MM.1S (cell line): Measurements from ENCODE around the gene ADGRV1.
A peak's percentile ranks its signal among the peaks of the same experiment; 100 is the strongest.

Experiments
- DNase-seq: peaks from one replicate; pipeline ENCODE4 v3.0.0-alpha.2; 2015
- H2AFZ ChIP-seq: fragments of 300-600 bp; sonication (generic); 2 replicates; pipeline ENCODE4 v1.6.0; 2016; ENCODE audit warnings: antibody characterized with exemption, low read length
- H3F3A ChIP-seq: fragments of 300-600 bp; sonication (generic); 2 replicates; pipeline ENCODE4 v1.6.1; 2016; ENCODE audit warnings: mild to moderate bottlenecking, antibody characterized with exemption, low read length, moderate library complexity, mixed read lengths; ENCODE audit not compliant: insufficient read depth
- H3K27ac ChIP-seq: fragments of 300-600 bp; sonication (generic); 2 replicates; pipeline ENCODE4 v1.5.1; 2016; ENCODE audit warnings: mild to moderate bottlenecking, low read length
- H3K27me3 ChIP-seq: fragments of 300-600 bp; sonication (generic); replicated peaks from 2 replicates; pipeline ENCODE4 v1.6.0; 2016; ENCODE audit warnings: low read length; ENCODE audit not compliant: insufficient read depth
- H3K36me3 ChIP-seq: fragments of 300-600 bp; sonication (generic); replicated peaks from 2 replicates; pipeline ENCODE4 v1.6.1; 2016; ENCODE audit warnings: mild to moderate bottlenecking, low read length, mixed read lengths; ENCODE audit not compliant: insufficient read depth
- H3K4me1 ChIP-seq: fragments of 300-600 bp; sonication (generic); 2 replicates; pipeline ENCODE4 v1.6.1; 2016; ENCODE audit warnings: low read length, mixed read lengths
- H3K4me2 ChIP-seq: fragments of 300-600 bp; sonication (generic); 2 replicates; pipeline ENCODE4 v1.6.0; 2016; ENCODE audit warnings: low read depth, low read length
- H3K4me3 ChIP-seq: fragments of 300-600 bp; sonication (generic); 2 replicates; pipeline ENCODE4 v1.5.1; 2016; ENCODE audit warnings: low read length, mixed read lengths
- H3K79me2 ChIP-seq: fragments of 300-600 bp; sonication (generic); 2 replicates; pipeline ENCODE4 v1.6.1; 2016; ENCODE audit warnings: mixed run types, low read length, mixed read lengths
- H3K9ac ChIP-seq: fragments of 300-600 bp; sonication (generic); 2 replicates; pipeline ENCODE4 v1.6.1; 2016; ENCODE audit warnings: low read length, mixed read lengths
- H3K9me2 ChIP-seq: fragments of 300-600 bp; sonication (generic); replicated peaks from 2 replicates; pipeline ENCODE4 v1.6.1; 2016; ENCODE audit warnings: mild to moderate bottlenecking, low read length, mixed read lengths; ENCODE audit not compliant: insufficient read depth
- H3K9me3 ChIP-seq: fragments of 300-600 bp; sonication (generic); replicated peaks from 2 replicates; pipeline ENCODE4 v1.6.1; 2016; ENCODE audit warnings: mild to moderate bottlenecking, low read length, mixed read lengths; ENCODE audit not compliant: insufficient read depth
- H4K20me1 ChIP-seq: fragments of 300-600 bp; sonication (generic); 2 replicates; pipeline ENCODE4 v1.6.1; 2016; ENCODE audit warnings: mild to moderate bottlenecking, low read length, moderate library complexity, mixed read lengths; ENCODE audit not compliant: insufficient read depth
- EZH2 ChIP-seq: fragments of 300-600 bp; sonication (generic); optimal IDR thresholded peaks from 2 replicates; pipeline ENCODE3; 2017; ENCODE audit warnings: low read depth, mild to moderate bottlenecking, antibody characterized with exemption, low read length, mixed read lengths
- EZH2phosphoT487 ChIP-seq: fragments of 300-600 bp; sonication (generic); IDR thresholded peaks from 2 replicates; pipeline ENCODE4 v1.6.1; 2018; ENCODE audit warnings: antibody characterized with exemption, low read length
- TF ChIP-seq, protein P1 (sequence below): fragments of 300-600 bp; sonication (generic); IDR thresholded peaks from 2 replicates; pipeline ENCODE4 v1.5.1; 2016; ENCODE audit warnings: antibody characterized with exemption, low read length, mixed read lengths

Gene ADGRV1

DNA sequence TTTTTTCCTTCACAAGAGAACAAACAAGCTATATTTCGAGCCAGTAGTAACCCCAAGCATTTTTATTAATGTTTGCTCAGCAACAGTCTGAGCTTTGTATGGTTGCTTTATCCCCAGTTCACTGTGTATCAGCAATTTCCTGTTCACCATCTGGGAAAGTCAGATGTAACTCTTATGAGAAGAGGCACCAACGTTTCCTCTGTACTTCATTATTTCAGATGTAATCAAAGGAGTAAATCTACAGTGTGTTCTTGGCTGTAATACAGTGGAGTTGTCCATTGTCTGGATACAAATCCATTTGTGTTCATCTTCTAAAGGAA lies 484.3 kb downstream of the ADGRV1 start:
- no peak overlapping the region for H2AFZ ChIP-seq
- H3K9me2 ChIP-seq: no peaks in the 10 kb centered on the region
- H3K4me2 ChIP-seq: no peak overlapping the region
- DNase-seq: peak; percentile 32
- H3K27me3 ChIP-seq: no peaks in the 10 kb centered on the region
- no peaks in the 10 kb centered on the region for H3K36me3 ChIP-seq
- H3K9me3 ChIP-seq: no peaks in the 10 kb centered on the region
- no peaks in the 10 kb centered on the region for H3K4me1 ChIP-seq
- no peak overlapping the region for H3K9ac ChIP-seq
- H3F3A ChIP-seq: no peaks in the 10 kb centered on the region
- H3K79me2 ChIP-seq: no peaks in the 10 kb centered on the region
- TF ChIP-seq, protein P1, sequence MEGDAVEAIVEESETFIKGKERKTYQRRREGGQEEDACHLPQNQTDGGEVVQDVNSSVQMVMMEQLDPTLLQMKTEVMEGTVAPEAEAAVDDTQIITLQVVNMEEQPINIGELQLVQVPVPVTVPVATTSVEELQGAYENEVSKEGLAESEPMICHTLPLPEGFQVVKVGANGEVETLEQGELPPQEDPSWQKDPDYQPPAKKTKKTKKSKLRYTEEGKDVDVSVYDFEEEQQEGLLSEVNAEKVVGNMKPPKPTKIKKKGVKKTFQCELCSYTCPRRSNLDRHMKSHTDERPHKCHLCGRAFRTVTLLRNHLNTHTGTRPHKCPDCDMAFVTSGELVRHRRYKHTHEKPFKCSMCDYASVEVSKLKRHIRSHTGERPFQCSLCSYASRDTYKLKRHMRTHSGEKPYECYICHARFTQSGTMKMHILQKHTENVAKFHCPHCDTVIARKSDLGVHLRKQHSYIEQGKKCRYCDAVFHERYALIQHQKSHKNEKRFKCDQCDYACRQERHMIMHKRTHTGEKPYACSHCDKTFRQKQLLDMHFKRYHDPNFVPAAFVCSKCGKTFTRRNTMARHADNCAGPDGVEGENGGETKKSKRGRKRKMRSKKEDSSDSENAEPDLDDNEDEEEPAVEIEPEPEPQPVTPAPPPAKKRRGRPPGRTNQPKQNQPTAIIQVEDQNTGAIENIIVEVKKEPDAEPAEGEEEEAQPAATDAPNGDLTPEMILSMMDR: no peak
- TF ChIP-seq EZH2phosphoT487 (no peak), EZH2 (no peak)
- no peaks in the 10 kb centered on the region for H4K20me1 ChIP-seq
- no peak overlapping the region for H3K4me3 ChIP-seq
- no peak overlapping the region for H3K27ac ChIP-seq

DNA sequence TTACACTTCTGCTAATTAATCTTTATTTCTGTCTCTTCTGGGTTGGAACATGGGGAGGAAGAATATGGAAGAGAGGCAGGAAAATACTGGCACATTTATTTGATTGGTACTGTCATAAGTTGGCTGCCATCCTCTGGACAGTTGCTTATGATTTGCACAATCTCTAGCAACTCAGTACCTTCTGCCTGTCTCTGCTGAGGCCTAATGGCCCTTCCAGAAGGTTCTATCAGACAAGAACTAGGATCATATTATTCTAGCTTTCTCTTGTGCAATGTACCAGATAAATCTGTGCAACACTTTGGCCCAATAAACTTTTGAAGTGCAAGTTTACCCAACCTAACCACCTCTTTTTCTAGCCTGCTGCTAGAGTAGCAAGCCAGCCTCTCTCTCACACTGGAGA lies 489.5 kb downstream of the ADGRV1 start:
- Histone ChIP-seq H3F3A (no peaks in the 10 kb centered on the region), H3K9me3 (no peaks in the 10 kb centered on the region), H3K9ac (no peak overlapping the region), H3K79me2 (no peaks in the 10 kb centered on the region), H4K20me1 (no peaks in the 10 kb centered on the region), H3K4me1 (no peaks in the 10 kb centered on the region), H3K4me3 (no peak overlapping the region), H3K9me2 (no peaks in the 10 kb centered on the region), H2AFZ (no peak overlapping the region), H3K27ac (no peak overlapping the region), H3K4me2 (no peak overlapping the region), H3K36me3 (no peaks in the 10 kb centered on the region), H3K27me3 (no peaks in the 10 kb centered on the region)
- DNase-seq: no peak
- TF ChIP-seq EZH2phosphoT487 (no peak), EZH2 (no peak)
- TF ChIP-seq, protein P1: no peak

DNA sequence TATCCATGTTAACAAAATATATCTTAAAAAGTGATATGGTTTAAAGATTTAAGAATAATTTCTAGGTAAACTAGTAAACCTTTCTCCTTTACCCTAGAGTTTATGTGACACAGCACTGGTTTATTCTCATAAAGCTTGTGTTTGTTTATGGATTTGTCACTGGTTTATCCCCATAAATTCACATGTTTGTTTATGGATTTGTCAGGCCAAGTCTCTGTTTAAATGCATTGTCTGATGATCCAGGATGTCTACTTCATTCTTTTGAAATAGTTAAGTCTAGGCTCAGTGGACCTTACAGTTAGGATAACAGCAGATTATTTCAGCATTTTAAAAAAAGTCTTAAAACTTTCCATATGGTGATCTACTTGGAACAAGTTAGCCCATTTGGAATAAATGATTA lies 490.5 kb downstream of the ADGRV1 start:
- H3K27me3 ChIP-seq: no peaks in the 10 kb centered on the region
- H4K20me1 ChIP-seq: no peaks in the 10 kb centered on the region
- H3K27ac ChIP-seq: no peak overlapping the region
- DNase-seq: no peak
- no peak overlapping the region for H3K4me3 ChIP-seq
- H3K9me3 ChIP-seq: no peaks in the 10 kb centered on the region
- no peaks in the 10 kb centered on the region for H3K9me2 ChIP-seq
- no peak overlapping the region for H2AFZ ChIP-seq
- no peak overlapping the region for H3K9ac ChIP-seq
- no peaks in the 10 kb centered on the region for H3F3A ChIP-seq
- no peak overlapping the region for H3K4me2 ChIP-seq
- H3K36me3 ChIP-seq: no peaks in the 10 kb centered on the region
- no peaks in the 10 kb centered on the region for H3K79me2 ChIP-seq
- TF ChIP-seq EZH2 (no peak), EZH2phosphoT487 (no peak)
- TF ChIP-seq, protein P1: no peak
- no peaks in the 10 kb centered on the region for H3K4me1 ChIP-seq
